Lower leg skin (tissue), 4 donors: ENCODE measurements around the gene ARMC2. TPM values are rescaled to one million over a fixed set of nuclear protein-coding genes. Genes with fewer than 3 reads are reported as not detected.

ENCODE experiments used
- DNase-seq, 2 donors: peaks; one replicate each; pipeline ENCODE4 v3.0.0-alpha.2; 2019; ENCODE audit warnings: low spot score in 2 of 2
- H3K4me3 ChIP-seq: fragments of 200-600 bp; sonication (generic); 2 replicates; pipeline ENCODE4 v1.5.1; 2017; ENCODE audit warnings: mild to moderate bottlenecking, low read depth; ENCODE audit not compliant: poor library complexity, severe bottlenecking
- POLR2A ChIP-seq, 2 donors: fragments of 450-650 bp; IDR thresholded peaks; one replicate each; pipeline ENCODE4 v1.6.1; 2016 to 2017; ENCODE audit warnings: antibody characterized with exemption in 2 of 2, mild to moderate bottlenecking in 1 of 2, moderate library complexity in 1 of 2
- WGBS, 2 donors: methylation state at CpG; one replicate each; pipeline ENCODE4 v1.1.5; 2018; 5-methylcytosine and 5-hydroxymethylcytosine counted together
- intact Hi-C: fragments of 100-400 bp; cut with DNase I; formaldehyde crosslinking; loops from one replicate; pipeline ENCODE4 v1.15.0; 2023; ENCODE audit warnings: low total_unique reads
- total RNA-seq, 4 donors: library from RNA; depleted of rRNA; stranded (reverse); fragments of >200 nt; gene quantifications; one replicate each; pipeline ENCODE4 v1.1.0, GENCODE V29; 2016
- TF ChIP-seq, protein P1 (sequence below), 3 donors: fragments of 450-650 bp; IDR thresholded peaks; one replicate each; pipeline ENCODE4 v1.5.1; 2016; ENCODE audit warnings: antibody characterized with exemption in 3 of 3, mild to moderate bottlenecking in 3 of 3, moderate library complexity in 2 of 3

ARMC2 gene
- total RNA-seq, 4 donors from 2014 or later = 0.34 to 2.0 (median 1.2) TPM

DNA sequence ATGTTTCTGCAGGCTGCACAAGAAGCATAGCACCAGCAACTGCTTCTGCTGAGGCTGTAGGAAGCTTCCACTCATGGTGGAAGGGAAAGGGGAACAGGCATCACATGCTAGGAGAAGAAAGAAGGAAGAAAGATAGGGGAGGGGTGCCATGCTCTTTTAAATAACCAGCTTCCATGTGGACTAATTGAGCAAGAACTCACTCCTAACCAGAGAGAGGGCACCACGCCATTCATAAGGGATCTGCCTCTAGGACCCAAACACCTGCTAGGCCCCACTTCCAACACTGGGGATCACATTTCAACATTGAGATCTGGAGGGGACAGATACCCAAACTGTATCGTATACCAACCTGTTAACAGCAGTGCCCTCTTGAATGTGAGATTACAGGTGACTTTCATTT lies 46.9 kb upstream of the ARMC2 start:
- intact Hi-C loops = no loop called here
- H3K4me3 ChIP-seq = no peak overlapping the region
- 85 to 96% methylated on average over 2 of the region's 2 CpGs for WGBS, 2 donors
- DNase-seq = no peak
- TF ChIP-seq POLR2A (IDR thresholded peaks at IDR 0.05) = no peak
- TF ChIP-seq, protein P1, sequence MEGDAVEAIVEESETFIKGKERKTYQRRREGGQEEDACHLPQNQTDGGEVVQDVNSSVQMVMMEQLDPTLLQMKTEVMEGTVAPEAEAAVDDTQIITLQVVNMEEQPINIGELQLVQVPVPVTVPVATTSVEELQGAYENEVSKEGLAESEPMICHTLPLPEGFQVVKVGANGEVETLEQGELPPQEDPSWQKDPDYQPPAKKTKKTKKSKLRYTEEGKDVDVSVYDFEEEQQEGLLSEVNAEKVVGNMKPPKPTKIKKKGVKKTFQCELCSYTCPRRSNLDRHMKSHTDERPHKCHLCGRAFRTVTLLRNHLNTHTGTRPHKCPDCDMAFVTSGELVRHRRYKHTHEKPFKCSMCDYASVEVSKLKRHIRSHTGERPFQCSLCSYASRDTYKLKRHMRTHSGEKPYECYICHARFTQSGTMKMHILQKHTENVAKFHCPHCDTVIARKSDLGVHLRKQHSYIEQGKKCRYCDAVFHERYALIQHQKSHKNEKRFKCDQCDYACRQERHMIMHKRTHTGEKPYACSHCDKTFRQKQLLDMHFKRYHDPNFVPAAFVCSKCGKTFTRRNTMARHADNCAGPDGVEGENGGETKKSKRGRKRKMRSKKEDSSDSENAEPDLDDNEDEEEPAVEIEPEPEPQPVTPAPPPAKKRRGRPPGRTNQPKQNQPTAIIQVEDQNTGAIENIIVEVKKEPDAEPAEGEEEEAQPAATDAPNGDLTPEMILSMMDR (IDR thresholded peaks at IDR 0.05) = no peak

DNA sequence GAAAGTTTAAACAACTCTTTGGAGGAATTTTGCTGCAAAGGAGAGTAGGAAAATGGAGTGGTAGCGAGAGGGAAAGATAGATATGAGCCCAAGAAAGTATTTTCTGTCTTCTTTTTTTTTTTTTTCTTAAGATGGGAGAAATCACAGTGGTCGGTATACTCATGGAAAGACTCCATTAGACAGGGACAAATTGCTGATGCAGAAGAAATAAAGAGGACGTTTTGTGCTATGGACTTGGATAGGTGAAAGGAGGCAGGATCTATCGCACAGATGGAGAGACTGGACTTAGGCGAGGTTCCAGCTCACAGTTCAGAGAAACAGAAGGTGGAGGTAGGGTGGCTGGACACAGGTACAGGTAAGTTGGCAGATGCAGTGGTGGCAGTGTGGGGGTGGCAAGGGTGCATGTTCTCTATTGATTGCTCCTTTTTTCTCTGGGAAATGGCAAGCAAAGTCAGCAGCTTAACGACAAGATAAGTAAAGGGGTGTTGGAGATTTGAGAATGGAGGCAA lies 44.2 kb upstream of the ARMC2 start:
- intact Hi-C loops = no loop called here
- no peak for DNase-seq
- 91 to 93% methylated on average over 6 of the region's 6 CpGs for WGBS, 2 donors
- H3K4me3 ChIP-seq = no peak overlapping the region
- TF ChIP-seq, protein P1 (IDR thresholded peaks at IDR 0.05) = no peak
- no peak for TF ChIP-seq POLR2A (IDR thresholded peaks at IDR 0.05)

DNA sequence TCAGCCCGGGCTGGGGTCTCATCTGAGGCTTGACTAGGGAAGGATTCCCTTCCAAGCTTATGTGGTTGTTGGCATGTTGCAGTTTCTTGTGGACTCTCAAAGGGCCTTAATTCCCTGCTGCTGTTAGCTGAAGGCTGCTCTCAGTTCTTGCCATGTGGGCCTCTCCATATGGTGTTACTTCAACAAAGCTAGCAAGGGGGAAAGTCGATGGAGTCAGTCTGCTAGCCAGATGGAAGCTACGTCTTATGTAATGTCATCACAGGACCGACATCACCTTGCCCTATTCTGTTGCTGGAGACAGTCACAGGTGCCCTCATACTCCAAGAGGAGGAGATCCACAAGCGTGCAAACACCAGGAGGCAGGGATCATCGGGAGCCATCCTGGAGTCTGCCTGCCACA lies 43.3 kb upstream of the ARMC2 start:
- intact Hi-C loops = no loop called here
- TF ChIP-seq POLR2A (IDR thresholded peaks at IDR 0.05) = no peak
- no peak for DNase-seq
- no peak overlapping the region for H3K4me3 ChIP-seq
- WGBS, 2 donors = 90 to 96% methylated on average over 6 of the region's 6 CpGs

DNA sequence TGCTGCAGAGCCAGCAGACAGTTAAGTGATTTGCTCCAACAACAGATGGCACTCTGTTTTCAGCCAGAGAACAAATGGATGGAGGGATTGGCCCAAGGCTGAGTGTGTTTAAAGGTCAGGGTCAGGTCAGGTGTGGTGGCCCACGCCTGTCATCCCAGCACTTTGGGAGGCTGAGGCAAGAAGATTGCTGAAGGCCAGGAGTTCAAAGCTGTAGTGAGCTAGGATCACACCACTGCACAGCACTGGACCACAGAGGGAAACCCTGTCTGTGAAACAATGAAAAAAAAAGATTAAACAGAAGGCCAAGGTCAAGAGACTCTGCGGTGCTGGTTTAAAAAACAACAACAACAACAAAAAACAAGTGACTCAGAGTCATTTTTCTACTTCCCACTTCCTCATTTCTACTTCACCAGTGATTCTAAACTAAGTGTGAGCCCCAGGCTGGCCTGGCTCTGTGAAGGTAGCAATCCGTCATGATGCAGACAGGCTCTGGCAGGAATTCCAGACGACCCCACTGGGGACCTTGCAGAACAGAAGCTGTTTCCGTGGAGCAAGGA lies 42.5 kb upstream of the ARMC2 start:
- intact Hi-C loops = no loop called here
- TF ChIP-seq, protein P1 (IDR thresholded peaks at IDR 0.05) = no peak
- TF ChIP-seq POLR2A (IDR thresholded peaks at IDR 0.05) = no peak
- WGBS, 2 donors = 52 to 53% methylated on average over 5 of the region's 5 CpGs
- DNase-seq = no peak
- no peak overlapping the region for H3K4me3 ChIP-seq

DNA sequence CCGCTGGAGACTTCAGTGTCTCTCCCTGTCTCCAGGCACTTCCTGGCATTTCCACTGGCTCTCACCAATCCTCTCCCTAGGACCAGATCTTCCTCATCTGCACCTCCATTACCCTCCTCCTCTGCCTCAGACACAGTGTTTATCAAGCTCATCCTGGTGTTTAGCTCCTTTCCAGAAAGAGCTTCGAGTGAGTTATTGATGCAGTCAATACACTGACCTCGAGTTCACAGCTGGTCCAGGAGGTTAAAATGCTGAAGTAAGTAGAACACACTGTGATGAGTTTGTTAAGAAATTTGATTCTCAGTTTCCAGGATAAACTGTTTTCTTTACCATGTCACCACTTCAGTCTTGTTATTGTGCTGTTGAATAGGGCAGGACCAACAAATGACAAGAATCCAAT lies 42.1 kb upstream of the ARMC2 start:
- no peak for DNase-seq
- intact Hi-C loops = no loop called here
- no peak overlapping the region for H3K4me3 ChIP-seq
- no peak for TF ChIP-seq POLR2A (IDR thresholded peaks at IDR 0.05)
- TF ChIP-seq, protein P1 (IDR thresholded peaks at IDR 0.05) = no peak
- WGBS, 2 donors = 44 to 63% methylated on average over 3 of the region's 3 CpGs

DNA sequence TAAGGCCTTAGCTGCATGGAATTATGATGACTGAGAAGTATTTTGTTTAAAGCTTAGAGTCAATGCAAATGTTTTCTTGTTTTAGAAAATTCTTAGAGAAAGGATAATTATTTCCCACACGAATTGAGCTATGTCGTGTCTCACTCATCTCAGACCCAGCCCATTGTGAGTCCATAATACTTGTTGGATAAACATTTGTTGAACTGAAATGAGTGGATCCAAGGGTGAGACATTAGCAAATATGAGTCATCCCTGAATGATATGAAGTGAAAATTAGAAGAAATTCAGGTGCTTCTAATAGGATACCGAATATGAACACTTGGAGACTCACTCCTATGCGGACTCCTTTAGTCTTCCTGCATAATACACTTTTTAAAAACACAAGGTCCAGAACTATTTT lies 41.6 kb upstream of the ARMC2 start:
- no peak overlapping the region for H3K4me3 ChIP-seq
- no peak for DNase-seq
- intact Hi-C loops = no loop called here
- 95% methylated on average over 4 of the region's 4 CpGs for WGBS, 2 donors
- TF ChIP-seq, protein P1 (IDR thresholded peaks at IDR 0.05) = no peak
- no peak for TF ChIP-seq POLR2A (IDR thresholded peaks at IDR 0.05)
